HepG2 (cell line): ENCODE data around the gene TRIM66. TPM values are rescaled to one million over a fixed set of nuclear protein-coding genes. Genes with fewer than 3 reads are reported as not detected.

ENCODE experiments used
- GPN1 ChIP-seq: sonication (generic); formaldehyde crosslinking; IDR thresholded peaks from 2 replicates; pipeline ENCODE4 v1.5.1; 2020; ENCODE audit warnings: missing genetic modification reagents, borderline replicate concordance
- JARID2 ChIP-seq: sonication (generic); formaldehyde crosslinking; IDR thresholded peaks from 2 replicates; pipeline ENCODE4 v1.8.1; 2023; ENCODE audit warnings: missing genetic modification reagents, inconsistent platforms; ENCODE audit not compliant: insufficient replicate concordance
- KAT8 ChIP-seq: IDR thresholded peaks from 2 replicates; pipeline ENCODE4 v1.6.1; 2016; ENCODE audit warnings: missing genetic modification reagents, missing compliant biosample characterization
- MEIS2 ChIP-seq: sonication (generic); formaldehyde crosslinking; IDR thresholded peaks from 2 replicates; pipeline ENCODE4 v1.9.0; 2021; ENCODE audit warnings: mild to moderate bottlenecking, missing genetic modification reagents
- PAWR ChIP-seq: sonication (generic); formaldehyde crosslinking; IDR thresholded peaks from 2 replicates; pipeline ENCODE4 v1.4.0; 2020; ENCODE audit warnings: missing genetic modification reagents, mild to moderate bottlenecking, borderline replicate concordance
- POLR2AphosphoS2 ChIP-seq: IDR thresholded peaks from 2 replicates; pipeline ENCODE4 v1.6.1; 2011; ENCODE audit warnings: low read depth, low read length, improper control_type of control experiment
- RBM22 ChIP-seq: fragments of 200-400 bp; formaldehyde crosslinking; optimal IDR thresholded peaks from 2 replicates; pipeline ENCODE3; 2017; ENCODE audit warnings: mild to moderate bottlenecking, low read length, moderate library complexity
- RBM39 ChIP-seq: fragments of 200-400 bp; formaldehyde crosslinking; IDR thresholded peaks from one replicate; pipeline ENCODE4 v1.6.1; 2018; ENCODE audit warnings: antibody characterized with exemption, mild to moderate bottlenecking, low read depth, low read length; ENCODE audit not compliant: poor library complexity, severe bottlenecking
- SMYD3 ChIP-seq: sonication (generic); formaldehyde crosslinking; IDR thresholded peaks from 2 replicates; pipeline ENCODE4 v1.8.1; 2023; ENCODE audit warnings: mild to moderate bottlenecking, missing genetic modification reagents
- TAF15 ChIP-seq: fragments of 200-400 bp; formaldehyde crosslinking; IDR thresholded peaks from one replicate; pipeline ENCODE4 v1.6.1; 2018; ENCODE audit warnings: mild to moderate bottlenecking, low read depth, low read length; ENCODE audit not compliant: poor library complexity, severe bottlenecking
- TEAD3 ChIP-seq: optimal IDR thresholded peaks from 2 replicates; pipeline ENCODE3; 2016; ENCODE audit warnings: borderline replicate concordance
- USF2 ChIP-seq, 2 experiments: sonication (generic) in 1 of 2; formaldehyde crosslinking in 1 of 2; IDR thresholded peaks; 2 replicates each; pipeline versions ENCODE4 v1.5.1 to v1.6.1; 2011 to 2020; ENCODE audit warnings: borderline replicate concordance in 1 of 2, low read depth in 1 of 2, low read length in 1 of 2, mild to moderate bottlenecking in 1 of 2, missing genetic modification reagents in 1 of 2, moderate library complexity in 1 of 2
- ZBTB20 ChIP-seq: sonication (generic); formaldehyde crosslinking; IDR thresholded peaks from 2 replicates; pipeline ENCODE4 v1.8.1; 2023; ENCODE audit warnings: missing genetic modification reagents, low read depth, mild to moderate bottlenecking, borderline replicate concordance
- ZFX ChIP-seq: sonication (generic); formaldehyde crosslinking; IDR thresholded peaks from 2 replicates; pipeline ENCODE4 v1.4.0; 2020; ENCODE audit warnings: mild to moderate bottlenecking, low read depth, missing genetic modification reagents, moderate library complexity
- ZNF253 ChIP-seq: sonication (generic); formaldehyde crosslinking; IDR thresholded peaks from 2 replicates; pipeline ENCODE4 v1.8.0; 2022; ENCODE audit warnings: mild to moderate bottlenecking, missing genetic modification reagents, borderline replicate concordance
- ZNF678 ChIP-seq: sonication (generic); formaldehyde crosslinking; IDR thresholded peaks from 2 replicates; pipeline ENCODE4 v1.4.0; 2020; ENCODE audit warnings: mild to moderate bottlenecking, missing genetic modification reagents
- polyA plus RNA-seq, 8 experiments: library from polyadenylated mRNA; depleted of rRNA in 3 of 8; stranded (reverse) in 7 of 8; unstranded in 1 of 8; fragments of >200 nt; fragmentation: Illumina TruSeq in 4 of 8; extraction: Trizol in 4 of 8; gene quantifications; 2 replicates each; pipeline versions ENCODE4 v1.2.1 to v1.2.3, GENCODE V29; 2011 to 2016; ENCODE audit warnings: low read depth in 4 of 8, missing spikeins in 1 of 8, mixed read lengths in 1 of 8; ENCODE audit not compliant: insufficient read depth in 1 of 8
- total RNA-seq, 5 experiments: library from RNA; depleted of rRNA; stranded (reverse); fragments of >200 nt; fragmentation: Illumina TruSeq; extraction: Trizol; gene quantifications; 2 replicates each; pipeline ENCODE4 v1.2.3, GENCODE V29; 2016; ENCODE audit warnings: low read depth in 1 of 5
- TF ChIP-seq, protein P1 (sequence below): sonication (generic); formaldehyde crosslinking; IDR thresholded peaks from 2 replicates; pipeline ENCODE4 v1.5.1; 2020; ENCODE audit warnings: mild to moderate bottlenecking, moderate library complexity, missing genetic modification reagents
- TF ChIP-seq, protein P2 (sequence below): IDR thresholded peaks from 2 replicates; pipeline ENCODE4 v1.4.0; 2020; ENCODE audit warnings: mild to moderate bottlenecking, missing genetic modification reagents

The TRIM66 gene
- total and polyA plus RNA-seq, 2 of the 13 experiments (the other 11 are each of a cell fraction or from before 2014, with no cell fraction given) = 4.9 to 6.1 TPM

DNA sequence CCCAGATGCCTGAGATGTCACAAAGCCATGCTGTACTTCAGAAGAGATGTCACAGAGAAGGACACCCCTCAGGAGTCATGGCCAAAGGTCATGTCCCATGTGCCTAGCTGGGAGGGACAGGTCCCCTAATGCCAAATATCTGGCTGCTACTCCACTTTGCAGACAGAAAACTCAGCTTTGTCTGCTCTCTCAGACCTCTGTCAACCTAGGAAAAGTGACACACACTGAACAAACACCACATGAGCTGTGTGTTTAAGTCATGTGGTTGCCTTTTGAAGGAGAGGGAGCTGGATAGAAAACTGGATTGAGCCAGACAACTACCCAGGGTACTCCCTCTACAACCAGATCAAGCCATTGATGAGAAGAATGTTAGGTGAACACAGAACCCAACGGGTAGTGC lies 3.5 kb downstream of the TRIM66 start (continued):
- TF ChIP-seq, protein P1, sequence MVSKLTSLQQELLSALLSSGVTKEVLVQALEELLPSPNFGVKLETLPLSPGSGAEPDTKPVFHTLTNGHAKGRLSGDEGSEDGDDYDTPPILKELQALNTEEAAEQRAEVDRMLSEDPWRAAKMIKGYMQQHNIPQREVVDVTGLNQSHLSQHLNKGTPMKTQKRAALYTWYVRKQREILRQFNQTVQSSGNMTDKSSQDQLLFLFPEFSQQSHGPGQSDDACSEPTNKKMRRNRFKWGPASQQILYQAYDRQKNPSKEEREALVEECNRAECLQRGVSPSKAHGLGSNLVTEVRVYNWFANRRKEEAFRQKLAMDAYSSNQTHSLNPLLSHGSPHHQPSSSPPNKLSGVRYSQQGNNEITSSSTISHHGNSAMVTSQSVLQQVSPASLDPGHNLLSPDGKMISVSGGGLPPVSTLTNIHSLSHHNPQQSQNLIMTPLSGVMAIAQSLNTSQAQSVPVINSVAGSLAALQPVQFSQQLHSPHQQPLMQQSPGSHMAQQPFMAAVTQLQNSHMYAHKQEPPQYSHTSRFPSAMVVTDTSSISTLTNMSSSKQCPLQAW = peak; percentile 60; the same call in 1 of the 2 replicates
- TF ChIP-seq MEIS2 (CRISPR knock-in tag) (no peak), USF2 (IDR thresholded peaks at IDR 0.05; ENCODE audit: low read depth, low read length) (peak; percentile 15; the same call in 1 of the 2 replicates), USF2 (CRISPR knock-in tag; IDR thresholded peaks at IDR 0.05; ENCODE audit: borderline replicate concordance) (no peak), POLR2AphosphoS2 (no peak), ZBTB20 (CRISPR knock-in tag) (peak; percentile 75; the same call in 1 of the 2 replicates), TAF15 (no peak), JARID2 (CRISPR knock-in tag) (no peak), PAWR (CRISPR knock-in tag) (no peak), ZNF678 (CRISPR knock-in tag) (0 out of 2 replicates have a peak, but pooled peaks have one; percentile 21), KAT8 (CRISPR knock-in tag) (0 out of 2 replicates have a peak, but pooled peaks have one; percentile 18), GPN1 (CRISPR knock-in tag) (no peak), RBM22 (peak; percentile 56), SMYD3 (CRISPR knock-in tag) (no peak), ZFX (CRISPR knock-in tag) (no peak; the same call in 1 of the 2 replicates), RBM39 (no peak), TEAD3 (CRISPR knock-in tag) (peak; percentile 26), ZNF253 (CRISPR knock-in tag) (no peak)
- TF ChIP-seq, protein P2, sequence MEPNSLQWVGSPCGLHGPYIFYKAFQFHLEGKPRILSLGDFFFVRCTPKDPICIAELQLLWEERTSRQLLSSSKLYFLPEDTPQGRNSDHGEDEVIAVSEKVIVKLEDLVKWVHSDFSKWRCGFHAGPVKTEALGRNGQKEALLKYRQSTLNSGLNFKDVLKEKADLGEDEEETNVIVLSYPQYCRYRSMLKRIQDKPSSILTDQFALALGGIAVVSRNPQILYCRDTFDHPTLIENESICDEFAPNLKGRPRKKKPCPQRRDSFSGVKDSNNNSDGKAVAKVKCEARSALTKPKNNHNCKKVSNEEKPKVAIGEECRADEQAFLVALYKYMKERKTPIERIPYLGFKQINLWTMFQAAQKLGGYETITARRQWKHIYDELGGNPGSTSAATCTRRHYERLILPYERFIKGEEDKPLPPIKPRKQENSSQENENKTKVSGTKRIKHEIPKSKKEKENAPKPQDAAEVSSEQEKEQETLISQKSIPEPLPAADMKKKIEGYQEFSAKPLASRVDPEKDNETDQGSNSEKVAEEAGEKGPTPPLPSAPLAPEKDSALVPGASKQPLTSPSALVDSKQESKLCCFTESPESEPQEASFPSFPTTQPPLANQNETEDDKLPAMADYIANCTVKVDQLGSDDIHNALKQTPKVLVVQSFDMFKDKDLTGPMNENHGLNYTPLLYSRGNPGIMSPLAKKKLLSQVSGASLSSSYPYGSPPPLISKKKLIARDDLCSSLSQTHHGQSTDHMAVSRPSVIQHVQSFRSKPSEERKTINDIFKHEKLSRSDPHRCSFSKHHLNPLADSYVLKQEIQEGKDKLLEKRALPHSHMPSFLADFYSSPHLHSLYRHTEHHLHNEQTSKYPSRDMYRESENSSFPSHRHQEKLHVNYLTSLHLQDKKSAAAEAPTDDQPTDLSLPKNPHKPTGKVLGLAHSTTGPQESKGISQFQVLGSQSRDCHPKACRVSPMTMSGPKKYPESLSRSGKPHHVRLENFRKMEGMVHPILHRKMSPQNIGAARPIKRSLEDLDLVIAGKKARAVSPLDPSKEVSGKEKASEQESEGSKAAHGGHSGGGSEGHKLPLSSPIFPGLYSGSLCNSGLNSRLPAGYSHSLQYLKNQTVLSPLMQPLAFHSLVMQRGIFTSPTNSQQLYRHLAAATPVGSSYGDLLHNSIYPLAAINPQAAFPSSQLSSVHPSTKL = peak; percentile 49; the same call in 1 of the 2 replicates
